ENCODE results near the gene PRPF31. TPM values are rescaled to one million over a fixed set of nuclear protein-coding genes. Genes with fewer than 3 reads are reported as not detected.

PRPF31 gene
- total RNA-seq, 1 experiment from 2014 or later = 84.4 TPM

DNA sequence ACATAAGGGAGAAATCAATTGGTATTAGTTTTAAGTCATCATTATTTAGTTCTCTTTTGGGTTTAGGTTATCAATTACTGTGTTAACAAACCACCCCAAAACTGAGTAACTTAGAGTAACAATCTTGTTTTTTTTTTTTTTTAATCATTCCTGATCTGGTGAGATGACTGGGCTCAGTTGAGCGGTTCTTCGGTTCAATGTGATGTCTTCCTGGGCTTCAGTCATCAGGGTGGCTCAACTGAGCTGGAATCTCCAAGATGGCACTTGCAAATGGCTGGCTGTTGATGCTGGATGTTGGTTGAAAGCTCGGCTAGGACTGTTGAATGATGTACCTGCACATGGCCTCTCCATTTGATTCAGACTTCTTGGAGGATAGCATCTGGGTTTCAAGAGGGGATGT, 31.1 kb upstream of the PRPF31 start:
- TF ChIP-seq, protein P1, sequence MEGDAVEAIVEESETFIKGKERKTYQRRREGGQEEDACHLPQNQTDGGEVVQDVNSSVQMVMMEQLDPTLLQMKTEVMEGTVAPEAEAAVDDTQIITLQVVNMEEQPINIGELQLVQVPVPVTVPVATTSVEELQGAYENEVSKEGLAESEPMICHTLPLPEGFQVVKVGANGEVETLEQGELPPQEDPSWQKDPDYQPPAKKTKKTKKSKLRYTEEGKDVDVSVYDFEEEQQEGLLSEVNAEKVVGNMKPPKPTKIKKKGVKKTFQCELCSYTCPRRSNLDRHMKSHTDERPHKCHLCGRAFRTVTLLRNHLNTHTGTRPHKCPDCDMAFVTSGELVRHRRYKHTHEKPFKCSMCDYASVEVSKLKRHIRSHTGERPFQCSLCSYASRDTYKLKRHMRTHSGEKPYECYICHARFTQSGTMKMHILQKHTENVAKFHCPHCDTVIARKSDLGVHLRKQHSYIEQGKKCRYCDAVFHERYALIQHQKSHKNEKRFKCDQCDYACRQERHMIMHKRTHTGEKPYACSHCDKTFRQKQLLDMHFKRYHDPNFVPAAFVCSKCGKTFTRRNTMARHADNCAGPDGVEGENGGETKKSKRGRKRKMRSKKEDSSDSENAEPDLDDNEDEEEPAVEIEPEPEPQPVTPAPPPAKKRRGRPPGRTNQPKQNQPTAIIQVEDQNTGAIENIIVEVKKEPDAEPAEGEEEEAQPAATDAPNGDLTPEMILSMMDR (conservative IDR thresholded peaks at IDR 0.05) = no peak
- H3K9me3 Mint-ChIP-seq = peaks cover 22 to 37% of the 10 kb centered on the region in 2 experiments
- Histone ChIP-seq H4K20me1 (ENCODE audit: control insufficient read depth, insufficient read depth, insufficient read length) (no peaks in the 10 kb centered on the region), H3T11ph (ENCODE audit: low read length) (no peak overlapping the region), H3K4me1 (ENCODE audit: insufficient read depth, low read length) (no peaks in the 10 kb centered on the region), H3K56ac (ENCODE audit: insufficient read length, low read depth, low read length) (no peak overlapping the region), H3K27me3 (ENCODE audit: insufficient read depth, low read length) (no peaks in the 10 kb centered on the region), H3K9me3 (ENCODE audit: control insufficient read depth, low read depth, low read length) (peaks cover 6% of the 10 kb centered on the region), H2AFZ (ENCODE audit: low read length) (no peak overlapping the region), H3K23ac (ENCODE audit: insufficient read length, low read depth, low read length) (no peak overlapping the region), H2BK20ac (ENCODE audit: low read depth, low read length, poor library complexity, severe bottlenecking) (no peak overlapping the region), H3K23me2 (ENCODE audit: insufficient read length, low read depth, low read length, poor library complexity, severe bottlenecking) (no peaks in the 10 kb centered on the region), H2BK120ac (ENCODE audit: low read depth, low read length, poor library complexity, severe bottlenecking) (no peak overlapping the region), H4K8ac (replicated peaks; ENCODE audit: insufficient read length, low read depth, low read length) (no peak overlapping the region), H2BK15ac (ENCODE audit: low read depth, low read length) (no peak overlapping the region), H2BK5ac (ENCODE audit: insufficient read length, low read length) (no peak overlapping the region), H3K79me1 (ENCODE audit: insufficient read depth, low read depth, low read length, poor library complexity, severe bottlenecking) (no peaks in the 10 kb centered on the region), H3K4ac (ENCODE audit: low read depth, low read length) (no peak overlapping the region), H3K18ac (ENCODE audit: insufficient read length, low read depth, low read length) (no peak overlapping the region), H2AK5ac (ENCODE audit: insufficient read length, low read length) (no peak overlapping the region), H3K79me2 (ENCODE audit: insufficient read depth, low read length) (no peaks in the 10 kb centered on the region), H2BK12ac (ENCODE audit: insufficient read length, low read depth, low read length) (no peak overlapping the region), H3K9ac (ENCODE audit: extremely low read depth, insufficient read length, low read length) (no peak overlapping the region), H3K27ac (ENCODE audit: insufficient read length, low read depth, low read length) (no peak overlapping the region), H3K4me2 (ENCODE audit: insufficient read depth, insufficient read length, low read length) (no peak overlapping the region), H3K14ac (ENCODE audit: insufficient read depth, low read length) (no peak overlapping the region), H4K5ac (ENCODE audit: insufficient read length, low read depth, low read length) (no peak overlapping the region), H4K91ac (ENCODE audit: insufficient read length, low read depth, low read length) (no peak overlapping the region)
- peaks cover 4% of the 10 kb centered on the region in 2 experiments; a peak in 3 of 4 replicates for H3K4me1 Mint-ChIP-seq
- WGBS (ENCODE audit: extremely low coverage, insufficient read length, low lambda C conversion rate) = no CpG with 5 or more reads among the region's 3 CpGs
- H3K27ac Mint-ChIP-seq = no peak overlapping the region
- peaks cover 3% of the 10 kb centered on the region; the same call in 1 of the 2 replicates for H3K27me3 Mint-ChIP-seq (ENCODE audit: low read depth)
- H3K36me3 Mint-ChIP-seq (ENCODE audit: insufficient read depth in 1 of 3, low read depth in 3 of 3) = peaks cover 6 to 9% (median 6%) of the 10 kb centered on the region in 3 experiments
- H3K4me3 Mint-ChIP-seq = no peak overlapping the region
- DNase-seq = no peak
